PC-3 (cell line): ENCODE measurements around the gene CREB3L4. TPM values are rescaled to one million over a fixed set of nuclear protein-coding genes. Genes with fewer than 3 reads are reported as not detected.
A peak's percentile ranks its signal among the peaks of the same experiment; 100 is the strongest.

Experiments
- ATAC-seq: fragments of 200-7000 bp; cut with Tn5 transposase; 2 replicates; pipeline ENCODE4 v1.9.1; 2020; ENCODE audit warnings: mild to moderate bottlenecking, moderate library complexity
- BruUV-seq: library from RNA; stranded (reverse); fragments of 400-500 nt; replicated peaks from 2 replicates; lab custom pipeline; 2021; lab: Mats Ljungman, UMichigan
- CTCF ChIA-PET: fragments of 300-600 bp; sonication (Branson Sonifier 250); formaldehyde crosslinking; loops from one replicate; lab custom pipeline; 2022; ENCODE audit warnings: antibody characterized with exemption; lab: Charles Lee
- POLR2A ChIA-PET: fragments of 300-600 bp; sonication (Branson Sonifier 250); formaldehyde crosslinking; loops from one replicate; lab custom pipeline; 2022; ENCODE audit warnings: antibody characterized with exemption; ENCODE audit not compliant: unreplicated experiment; lab: Charles Lee
- DNase-seq: peaks from one replicate; pipeline ENCODE4 v3.0.0-alpha.2; 2015
- H2AFZ ChIP-seq: fragments of 300-600 bp; sonication (generic); 2 replicates; pipeline ENCODE4 v1.6.0; 2016; ENCODE audit warnings: antibody characterized with exemption, low read length
- H3F3A ChIP-seq: fragments of 300-600 bp; sonication (generic); one replicate; pipeline ENCODE4 v1.6.0; 2017; ENCODE audit warnings: antibody characterized with exemption, low read length, control low read depth, mild to moderate bottlenecking; ENCODE audit not compliant: unreplicated experiment
- H3K27ac ChIP-seq: fragments of 300-600 bp; sonication (generic); 2 replicates; pipeline ENCODE4 v1.5.1; 2016; ENCODE audit warnings: mild to moderate bottlenecking, low read length
- H3K27me3 ChIP-seq: fragments of 300-600 bp; sonication (generic); 2 replicates; pipeline ENCODE4 v1.6.1; 2016; ENCODE audit warnings: low read length, mixed read lengths
- H3K36me3 ChIP-seq: fragments of 300-600 bp; sonication (generic); 2 replicates; pipeline ENCODE4 v1.6.1; 2016; ENCODE audit warnings: low read depth, mixed run types, low read length, mixed read lengths
- H3K4me1 ChIP-seq: fragments of 300-600 bp; sonication (generic); 2 replicates; pipeline ENCODE4 v1.5.1; 2016; ENCODE audit warnings: low read length; ENCODE audit not compliant: insufficient read depth
- H3K4me2 ChIP-seq: fragments of 300-600 bp; sonication (generic); 2 replicates; pipeline ENCODE4 v1.6.0; 2016; ENCODE audit warnings: low read length
- H3K4me3 ChIP-seq: fragments of 300-600 bp; sonication (generic); 2 replicates; pipeline ENCODE4 v1.5.1; 2016; ENCODE audit warnings: mild to moderate bottlenecking, low read length, mixed read lengths
- H3K79me2 ChIP-seq: fragments of 300-600 bp; sonication (generic); 2 replicates; pipeline ENCODE4 v1.6.1; 2017; ENCODE audit warnings: low read length, mixed read lengths
- H3K9ac ChIP-seq: fragments of 300-600 bp; sonication (generic); 2 replicates; pipeline ENCODE4 v1.6.0; 2016; ENCODE audit warnings: mild to moderate bottlenecking, low read length
- H3K9me2 ChIP-seq: fragments of 300-600 bp; sonication (generic); replicated peaks from 2 replicates; pipeline ENCODE4 v1.6.1; 2016; ENCODE audit warnings: mixed run types, low read length, mixed read lengths
- H3K9me3 ChIP-seq: fragments of 300-600 bp; sonication (generic); 2 replicates; pipeline ENCODE4 v1.6.1; 2016; ENCODE audit warnings: low read length, mixed read lengths
- H4K20me1 ChIP-seq: fragments of 300-600 bp; sonication (generic); 2 replicates; pipeline ENCODE4 v1.6.1; 2016; ENCODE audit warnings: low read length, mixed read lengths
- EZH2 ChIP-seq: fragments of 300-600 bp; sonication (generic); IDR thresholded peaks from one replicate; pipeline ENCODE4 v1.6.1; 2017; ENCODE audit warnings: antibody characterized with exemption, mild to moderate bottlenecking, low read length; ENCODE audit not compliant: unreplicated experiment
- EZH2phosphoT487 ChIP-seq: fragments of 300-600 bp; sonication (generic); IDR thresholded peaks from 2 replicates; pipeline ENCODE4 v1.6.1; 2018; ENCODE audit warnings: mild to moderate bottlenecking, antibody characterized with exemption, low read length, borderline replicate concordance
- intact Hi-C: fragments of 100-400 bp; cut with micrococcal nuclease; formaldehyde crosslinking; loops from 2 replicates; pipeline ENCODE4 v1.9.0; 2023
- total RNA-seq: library from RNA; depleted of rRNA; stranded (reverse); fragments of >200 nt; gene quantifications from 2 replicates; pipeline ENCODE4 v1.2.3, GENCODE V29; 2014
- TF ChIP-seq, protein P1 (sequence below): fragments of 300-600 bp; sonication (generic); conservative IDR thresholded peaks from 2 replicates; pipeline ENCODE4 v1.5.1; 2017; ENCODE audit warnings: antibody characterized with exemption, low read depth, mild to moderate bottlenecking, low read length

Gene CREB3L4
- total RNA-seq, 1 experiment from 2014 or later, result 28.7 TPM

- H3K4me2 ChIP-seq, result no peak overlapping the region
- ATAC-seq (peak; percentile 69), DNase-seq (peak; percentile 62)
- H3K27ac ChIP-seq, result no peak overlapping the region
- ChIA-PET POLR2A (no interaction called here), CTCF (interaction anchor here (0.6 kb wide), 1 partner anchor 821 kb away, joined by 4 read pairs; no protein-coding TSS in a partner anchor)
- H4K20me1 ChIP-seq, result no peaks in the 10 kb centered on the region
- no peaks in the 10 kb centered on the region for H3K9me2 ChIP-seq
- 0 out of 2 replicates have a peak, but pooled peaks cover 6% of the 10 kb centered on the region for H3K4me1 ChIP-seq
- no peak overlapping the region for H3K4me3 ChIP-seq
- no peaks in the 10 kb centered on the region for H3K9me3 ChIP-seq
- H3K27me3 ChIP-seq, result no peaks in the 10 kb centered on the region
- no TSS peak for BruUV-seq
- no peak overlapping the region for H3K9ac ChIP-seq
- H3K79me2 ChIP-seq, result no peaks in the 10 kb centered on the region
- H2AFZ ChIP-seq, result no peak overlapping the region
- intact Hi-C loops, result no loop called here
- TF ChIP-seq EZH2 (no peak), EZH2phosphoT487 (no peak)
- TF ChIP-seq, protein P1, sequence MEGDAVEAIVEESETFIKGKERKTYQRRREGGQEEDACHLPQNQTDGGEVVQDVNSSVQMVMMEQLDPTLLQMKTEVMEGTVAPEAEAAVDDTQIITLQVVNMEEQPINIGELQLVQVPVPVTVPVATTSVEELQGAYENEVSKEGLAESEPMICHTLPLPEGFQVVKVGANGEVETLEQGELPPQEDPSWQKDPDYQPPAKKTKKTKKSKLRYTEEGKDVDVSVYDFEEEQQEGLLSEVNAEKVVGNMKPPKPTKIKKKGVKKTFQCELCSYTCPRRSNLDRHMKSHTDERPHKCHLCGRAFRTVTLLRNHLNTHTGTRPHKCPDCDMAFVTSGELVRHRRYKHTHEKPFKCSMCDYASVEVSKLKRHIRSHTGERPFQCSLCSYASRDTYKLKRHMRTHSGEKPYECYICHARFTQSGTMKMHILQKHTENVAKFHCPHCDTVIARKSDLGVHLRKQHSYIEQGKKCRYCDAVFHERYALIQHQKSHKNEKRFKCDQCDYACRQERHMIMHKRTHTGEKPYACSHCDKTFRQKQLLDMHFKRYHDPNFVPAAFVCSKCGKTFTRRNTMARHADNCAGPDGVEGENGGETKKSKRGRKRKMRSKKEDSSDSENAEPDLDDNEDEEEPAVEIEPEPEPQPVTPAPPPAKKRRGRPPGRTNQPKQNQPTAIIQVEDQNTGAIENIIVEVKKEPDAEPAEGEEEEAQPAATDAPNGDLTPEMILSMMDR, result no peak; the same call in 1 of the 2 replicates
- H3F3A ChIP-seq, result no peaks in the 10 kb centered on the region
- no peaks in the 10 kb centered on the region for H3K36me3 ChIP-seq
Measured at GRCh38 chr1:154014154-154014907, 46.6 kb downstream of the CREB3L4 start.

GRCh38 chr1:154019269-154019668 is 51.6 kb downstream of the CREB3L4 start:
- Histone ChIP-seq H3K4me2 (no peak overlapping the region), H3K4me1 (0 out of 2 replicates have a peak, but pooled peaks cover 3% of the 10 kb centered on the region), H3K79me2 (no peaks in the 10 kb centered on the region), H3K4me3 (no peak overlapping the region), H3F3A (no peaks in the 10 kb centered on the region), H3K36me3 (no peaks in the 10 kb centered on the region), H2AFZ (no peak overlapping the region), H4K20me1 (no peaks in the 10 kb centered on the region), H3K27me3 (no peaks in the 10 kb centered on the region), H3K27ac (no peak overlapping the region), H3K9me3 (no peaks in the 10 kb centered on the region), H3K9me2 (no peaks in the 10 kb centered on the region), H3K9ac (no peak overlapping the region)
- CTCF ChIA-PET, result no interaction called here
- BruUV-seq, result no TSS peak
- POLR2A ChIA-PET, result no interaction called here
- intact Hi-C loops, result no loop called here
- DNase-seq, result no peak
- ATAC-seq, result no peak
- TF ChIP-seq EZH2 (no peak), EZH2phosphoT487 (no peak)
- TF ChIP-seq, protein P1, result no peak

- no peaks in the 10 kb centered on the region for H3K9me2 ChIP-seq
- intact Hi-C loops, result no loop called here
- H3K4me2 ChIP-seq, result no peak overlapping the region
- no peaks in the 10 kb centered on the region for H3K9me3 ChIP-seq
- ChIA-PET CTCF (no interaction called here), POLR2A (no interaction called here)
- no peak overlapping the region for H2AFZ ChIP-seq
- H3K27ac ChIP-seq, result no peak overlapping the region
- H3K4me1 ChIP-seq, result no peaks in the 10 kb centered on the region
- H3K79me2 ChIP-seq, result no peaks in the 10 kb centered on the region
- H3K4me3 ChIP-seq, result no peak overlapping the region
- no peak for DNase-seq
- BruUV-seq, result no TSS peak
- no peaks in the 10 kb centered on the region for H4K20me1 ChIP-seq
- no peaks in the 10 kb centered on the region for H3K36me3 ChIP-seq
- H3F3A ChIP-seq, result no peaks in the 10 kb centered on the region
- H3K9ac ChIP-seq, result no peak overlapping the region
- TF ChIP-seq, protein P1, result no peak
- TF ChIP-seq EZH2 (no peak), EZH2phosphoT487 (no peak)
- no peaks in the 10 kb centered on the region for H3K27me3 ChIP-seq
- no peak for ATAC-seq
Measured at GRCh38 chr1:154019940-154020339, 52.2 kb downstream of the CREB3L4 start.
